NT2/D1 (cell line): ENCODE measurements around the gene PTPN14.

Experiments
- YY1 ChIP-seq: IDR thresholded peaks from 2 replicates; pipeline ENCODE4 v1.6.1; 2011; ENCODE audit not compliant: insufficient read length, insufficient read depth
- ZNF274 ChIP-seq: IDR thresholded peaks from 2 replicates; pipeline ENCODE4 v1.6.1; 2011; ENCODE audit warnings: mild to moderate bottlenecking, low read depth, low read length

DNA sequence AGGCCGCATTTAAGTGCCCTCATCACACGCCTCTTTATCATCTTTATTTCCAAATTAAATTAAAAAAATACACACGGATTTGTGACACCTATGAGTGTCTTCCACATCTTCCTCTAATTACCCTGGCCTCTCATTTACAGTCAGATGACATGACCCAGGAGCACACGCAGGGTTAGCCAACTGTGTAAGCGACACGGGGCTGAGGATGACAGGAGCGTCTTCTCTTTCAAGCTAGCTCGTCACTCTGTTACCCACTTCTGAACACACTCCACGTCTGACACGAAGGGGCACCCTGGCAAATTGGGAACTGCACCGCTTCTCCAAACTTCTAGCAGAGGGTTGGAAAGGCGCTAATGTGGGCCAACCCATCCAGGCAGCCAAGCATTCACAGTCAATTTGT, 158.3 kb downstream of the PTPN14 start:
- no peak for TF ChIP-seq ZNF274
- no peak for TF ChIP-seq YY1
